B cell (primary cell): ENCODE results near the gene DHX35. TPM values are rescaled to one million over a fixed set of nuclear protein-coding genes. Genes with fewer than 3 reads are reported as not detected.

ENCODE experiments used
- ATAC-seq: fragments of 200-7000 bp; cut with Tn5 transposase; one replicate; pipeline ENCODE4 v1.10.0; 2021; ENCODE audit warnings: low read depth, mild to moderate bottlenecking, moderate number of reproducible peaks, moderate library complexity
- CTCF ChIA-PET: fragments of 350-600 bp; sonication (Branson Sonifier 250); formaldehyde crosslinking; loops from one replicate; lab custom pipeline; 2021; ENCODE audit warnings: antibody characterized with exemption, inconsistent platforms; lab: Charles Lee
- POLR2A ChIA-PET: fragments of 350-600 bp; sonication (Branson Sonifier 250); formaldehyde crosslinking; loops from one replicate; lab custom pipeline; 2021; ENCODE audit warnings: antibody characterized with exemption; lab: Charles Lee
- DNase-seq: peaks from one replicate; pipeline ENCODE4 v3.0.0; 2013
- H2AFZ ChIP-seq: 2 replicates; pipeline ENCODE4 v1.6.1; 2012; ENCODE audit warnings: mild to moderate bottlenecking, low read depth, low read length; ENCODE audit not compliant: insufficient read depth, poor library complexity, severe bottlenecking
- H3K27ac ChIP-seq, 2 donors: 1 replicate in 1 of 2; 2 replicates in 1 of 2; pipeline ENCODE4 v1.5.1; 2012 to 2013; ENCODE audit warnings: low read length in 2 of 2, mild to moderate bottlenecking in 2 of 2, moderate library complexity in 1 of 2
- H3K27me3 ChIP-seq, 4 experiments: fragments of 200-600 bp in 1 of 4; sonication (generic) in 1 of 4; replicated peaks in 1 of 4; 1 replicate in 2 of 4; 2 replicates in 2 of 4; pipeline versions ENCODE4 v1.6.1 to v1.7.0; 2013 to 2016; ENCODE audit warnings: low read length in 3 of 4, mild to moderate bottlenecking in 2 of 4, mixed read lengths in 1 of 4, moderate library complexity in 1 of 4; ENCODE audit not compliant: insufficient read depth in 4 of 4, control insufficient read depth in 3 of 4; ENCODE audit errors: control extremely low read depth in 1 of 4
- H3K36me3 ChIP-seq, 2 experiments: replicated peaks in 1 of 2; 1 replicate in 1 of 2; 2 replicates in 1 of 2; pipeline versions ENCODE4 v1.6.1 to v1.7.1; 2013; ENCODE audit warnings: low read length in 1 of 2; ENCODE audit not compliant: insufficient read depth in 2 of 2, control insufficient read depth in 1 of 2; ENCODE audit errors: control extremely low read depth in 1 of 2, extremely low read depth in 1 of 2
- H3K4me1 ChIP-seq, 2 donors: fragments of 200-600 bp in 1 of 2; sonication (generic) in 1 of 2; 1 replicate in 1 of 2; 2 replicates in 1 of 2; pipeline versions ENCODE4 v1.5.1 to v1.6.1; 2013 to 2017; ENCODE audit warnings: low read length in 2 of 2; ENCODE audit not compliant: control insufficient read depth in 2 of 2, insufficient read depth in 2 of 2
- H3K4me2 ChIP-seq: replicated peaks from 2 replicates; pipeline ENCODE3; 2012; ENCODE audit warnings: mild to moderate bottlenecking, low read depth, low read length; ENCODE audit not compliant: poor library complexity, severe bottlenecking
- H3K4me3 ChIP-seq, 5 experiments: fragments of 200-600 bp in 1 of 5; sonication (generic) in 1 of 5; 1 replicate in 3 of 5; 2 replicates in 2 of 5; pipeline versions ENCODE4 v1.5.1 to v1.7.0; 2011 to 2016; ENCODE audit warnings: low read length in 4 of 5, mild to moderate bottlenecking in 4 of 5, low read depth in 2 of 5, control low read depth in 1 of 5, moderate library complexity in 1 of 5; ENCODE audit not compliant: insufficient read depth in 1 of 5; ENCODE audit errors: control extremely low read depth in 1 of 5, extremely low read depth in 1 of 5
- H3K79me2 ChIP-seq: fragments of 200-600 bp; sonication (generic); one replicate; pipeline ENCODE4 v1.6.0; 2016; ENCODE audit warnings: low read length; ENCODE audit not compliant: control insufficient read depth, insufficient read depth
- H3K9ac ChIP-seq: fragments of 200-600 bp; sonication (generic); 2 replicates; pipeline ENCODE4 v1.6.1; 2017; ENCODE audit warnings: mild to moderate bottlenecking, low read length, moderate library complexity
- H3K9me3 ChIP-seq, 3 donors: one replicate each; pipeline versions ENCODE4 v1.6.1 to v1.7.1; 2013; ENCODE audit warnings: low read length in 2 of 3; ENCODE audit not compliant: control insufficient read depth in 2 of 3, insufficient read depth in 1 of 3; ENCODE audit errors: control extremely low read depth in 1 of 3
- H4K20me1 ChIP-seq: 2 replicates; pipeline ENCODE4 v1.6.0; 2012; ENCODE audit warnings: mild to moderate bottlenecking, low read length; ENCODE audit not compliant: insufficient read depth, control insufficient read depth, poor library complexity, severe bottlenecking
- H3K27ac Mint-ChIP-seq: one replicate; pipeline ENCODE4 v1.8.0; 2021; ENCODE audit warnings: mixed read lengths
- H3K27me3 Mint-ChIP-seq: one replicate; pipeline ENCODE4 v1.8.0; 2021; ENCODE audit warnings: mixed read lengths
- H3K4me1 Mint-ChIP-seq: one replicate; pipeline ENCODE4 v1.8.0; 2021; ENCODE audit warnings: mixed read lengths
- H3K4me3 Mint-ChIP-seq: one replicate; pipeline ENCODE4 v1.8.0; 2021; ENCODE audit warnings: mixed read lengths
- H3K9me3 Mint-ChIP-seq: one replicate; pipeline ENCODE4 v1.8.0; 2022; ENCODE audit warnings: mixed read lengths; ENCODE audit not compliant: insufficient read depth
- CTCF ChIP-seq: fragments of 200-600 bp; IDR thresholded peaks from one replicate; pipeline ENCODE4 v1.8.0; 2022; ENCODE audit warnings: antibody characterized with exemption, mild to moderate bottlenecking
- EZH2 ChIP-seq: IDR thresholded peaks from 2 replicates; pipeline ENCODE4 v1.6.1; 2012; ENCODE audit warnings: borderline replicate concordance, low read depth, mild to moderate bottlenecking, moderate library complexity, low read length; ENCODE audit not compliant: insufficient read depth, poor library complexity, severe bottlenecking
- WGBS: methylation state at CpG from one replicate; pipeline ENCODE4 v1.1.5; 2013; ENCODE audit warnings: missing lambda C conversion rate; ENCODE audit not compliant: insufficient coverage; 5-methylcytosine and 5-hydroxymethylcytosine counted together
- intact Hi-C: fragments of 100-400 bp; cut with micrococcal nuclease; formaldehyde crosslinking; loops from one replicate; pipeline ENCODE4 v1.10.0; 2022
- polyA plus RNA-seq: library from polyadenylated mRNA; depleted of rRNA; stranded (reverse); fragments of >200 nt; gene quantifications from 2 replicates; pipeline ENCODE4 v1.2.3, GENCODE V29; 2012
- total RNA-seq, 2 donors: library from RNA; stranded (reverse); fragments of 120-200 nt in 1 of 2; gene quantifications; 1 replicate in 1 of 2; 2 replicates in 1 of 2; pipeline versions ENCODE4 v1.2.3 to v1.2.4, GENCODE V29; 2013 to 2022

DHX35 gene
- total and polyA plus RNA-seq, 2 donors (not counting 1 experiment from before 2014, with no cell fraction given) = 7.5 to 12.4 TPM

DNA sequence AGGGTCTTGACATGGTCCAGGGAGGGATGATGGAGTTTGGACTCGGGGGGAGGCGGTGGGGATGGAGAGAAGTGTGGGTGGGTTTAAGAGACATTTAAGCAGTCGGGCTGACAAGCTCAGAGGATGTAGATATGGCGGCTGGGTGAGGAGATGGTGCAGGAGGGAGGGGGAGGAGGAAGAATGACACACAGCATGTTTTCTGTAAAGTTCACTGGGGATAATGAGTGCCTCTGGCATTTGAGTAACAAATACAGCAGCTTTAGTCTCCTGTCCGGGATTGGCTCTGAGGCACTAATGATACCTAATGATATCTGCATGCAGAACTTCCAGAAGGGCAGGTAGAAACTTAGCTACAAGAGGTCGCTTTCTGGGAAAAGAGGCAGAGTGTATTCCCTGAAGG is 107.8 kb downstream of the DHX35 start:
- no peak for ATAC-seq
- Mint-ChIP-seq H3K9me3 (peaks cover 3% of the 10 kb centered on the region), H3K4me1 (no peaks in the 10 kb centered on the region), H3K27ac (no peak overlapping the region), H3K4me3 (no peak overlapping the region), H3K27me3 (peaks cover 41% of the 10 kb centered on the region)
- 74% methylated on average over 6 of the region's 6 CpGs for WGBS
- no peak overlapping the region for H3K9ac ChIP-seq
- DNase-seq = no peak
- TF ChIP-seq CTCF (no peak), EZH2 (no peak)
- H4K20me1 ChIP-seq = no peaks in the 10 kb centered on the region
- no peaks in the 10 kb centered on the region for H3K79me2 ChIP-seq
- ChIA-PET POLR2A (no interaction called here), CTCF (interaction anchor here (0.6 to 1.7 kb wide), 2 partner anchors 18 to 20 kb away, joined by 3 to 8 read pairs; no protein-coding TSS in a partner anchor)
- H3K27ac ChIP-seq = no peak overlapping the region
- no peak overlapping the region for H3K4me2 ChIP-seq
- H3K27me3 ChIP-seq = peaks cover 0 to 14% (median 0%) of the 10 kb centered on the region in 4 experiments
- H3K9me3 ChIP-seq = peaks cover 0 to 5% (median 3%) of the 10 kb centered on the region in 3 donors
- intact Hi-C loops = no loop called here
- H3K36me3 ChIP-seq = no peaks in the 10 kb centered on the region
- H3K4me3 ChIP-seq = no peak overlapping the region
- no peak overlapping the region for H2AFZ ChIP-seq
- no peaks in the 10 kb centered on the region for H3K4me1 ChIP-seq

DNA sequence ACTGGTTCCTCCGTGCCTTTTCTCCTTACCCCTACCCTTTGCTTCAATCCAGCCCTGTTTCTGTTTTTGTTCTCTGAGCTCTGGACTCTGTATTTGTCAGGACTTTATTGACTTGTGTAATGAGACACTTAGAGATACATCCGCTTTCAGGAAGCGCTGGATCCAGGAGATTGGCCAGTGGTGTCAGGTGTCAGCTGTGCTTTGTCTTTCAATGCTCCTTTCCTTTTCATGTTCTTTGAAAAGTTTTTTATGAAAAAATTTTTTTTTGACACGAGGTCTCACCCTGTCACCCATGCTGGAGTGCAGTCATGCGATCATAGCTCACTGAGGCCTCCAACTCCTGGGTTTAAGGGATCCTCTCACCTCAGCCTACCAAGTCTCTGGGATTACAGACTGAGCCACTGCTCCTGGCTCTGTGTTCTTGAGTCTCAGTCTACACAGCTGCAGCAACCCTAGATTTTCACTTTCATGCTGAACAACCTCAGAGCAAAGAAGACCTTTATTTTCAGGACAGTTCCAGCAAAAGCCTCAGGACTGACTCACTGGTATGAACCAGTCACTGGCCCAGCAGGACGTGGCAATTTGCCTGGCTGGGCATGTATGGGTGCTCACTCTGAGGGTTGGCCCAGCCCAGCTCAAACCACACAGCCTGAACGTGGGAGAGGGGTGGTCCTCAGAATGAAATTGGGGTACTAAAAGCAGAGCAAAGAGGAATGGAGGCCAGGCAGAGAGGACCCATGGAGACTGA is 108.5 kb downstream of the DHX35 start:
- no peak for DNase-seq
- peaks cover 3% of the 10 kb centered on the region for H3K9me3 Mint-ChIP-seq
- TF ChIP-seq CTCF (no peak), EZH2 (no peak)
- H3K4me3 Mint-ChIP-seq = no peak overlapping the region
- intact Hi-C loops = no loop called here
- H4K20me1 ChIP-seq = no peaks in the 10 kb centered on the region
- H3K9me3 ChIP-seq = peaks cover 0 to 5% (median 3%) of the 10 kb centered on the region in 3 donors
- H3K4me2 ChIP-seq = no peak overlapping the region
- H3K79me2 ChIP-seq = no peaks in the 10 kb centered on the region
- no peaks in the 10 kb centered on the region for H3K36me3 ChIP-seq
- H3K27ac ChIP-seq = no peak overlapping the region
- no peaks in the 10 kb centered on the region for H3K4me1 Mint-ChIP-seq
- no peak overlapping the region for H3K9ac ChIP-seq
- no peak overlapping the region for H3K27ac Mint-ChIP-seq
- no peaks in the 10 kb centered on the region for H3K4me1 ChIP-seq
- H2AFZ ChIP-seq = no peak overlapping the region
- ChIA-PET CTCF (interaction anchor here (1.7 kb wide), 1 partner anchor 21 kb away, joined by 8 read pairs; no protein-coding TSS in a partner anchor), POLR2A (no interaction called here)
- no peak for ATAC-seq
- H3K27me3 ChIP-seq = peaks cover 0 to 14% (median 0%) of the 10 kb centered on the region in 4 experiments
- no peak overlapping the region for H3K4me3 ChIP-seq
- WGBS = 88% methylated on average over 4 of the region's 7 CpGs
- peaks cover 44% of the 10 kb centered on the region for H3K27me3 Mint-ChIP-seq
